MG63 (cell line): Measurements from ENCODE around the gene ZNRF3. TPM values are rescaled to one million over a fixed set of nuclear protein-coding genes. Genes with fewer than 3 reads are reported as not detected.

Experiments used
- DNase-seq: peaks from one replicate; pipeline ENCODE4 v3.0.0-alpha.2; 2020
- H3K27me3 ChIP-seq: fragments of 250-450 bp; sonication (Bioruptor Pico); 2 replicates; pipeline ENCODE4 v1.5.1; 2020; ENCODE audit warnings: mild to moderate bottlenecking, moderate library complexity
- H3K36me3 ChIP-seq: fragments of 250-450 bp; sonication (Bioruptor Pico); 2 replicates; pipeline ENCODE4 v1.5.1; 2020; ENCODE audit warnings: mild to moderate bottlenecking, moderate library complexity
- H3K4me3 ChIP-seq: fragments of 250-450 bp; sonication (Bioruptor Pico); 2 replicates; pipeline ENCODE4 v1.5.1; 2020; ENCODE audit warnings: mild to moderate bottlenecking, moderate library complexity
- H3K9me3 ChIP-seq: fragments of 250-450 bp; sonication (Bioruptor Pico); 2 replicates; pipeline ENCODE4 v1.5.1; 2020; ENCODE audit warnings: mild to moderate bottlenecking, moderate library complexity
- total RNA-seq: library from RNA; depleted of rRNA; stranded (reverse); fragments of >200 nt; shearing (Covaris generic); gene quantifications from 2 replicates; pipeline ENCODE4 v1.2.3, GENCODE V29; 2014; ENCODE audit warnings: low replicate concordance

Gene ZNRF3
- total RNA-seq, 1 experiment from 2014 or later: 2.1 TPM

DNA sequence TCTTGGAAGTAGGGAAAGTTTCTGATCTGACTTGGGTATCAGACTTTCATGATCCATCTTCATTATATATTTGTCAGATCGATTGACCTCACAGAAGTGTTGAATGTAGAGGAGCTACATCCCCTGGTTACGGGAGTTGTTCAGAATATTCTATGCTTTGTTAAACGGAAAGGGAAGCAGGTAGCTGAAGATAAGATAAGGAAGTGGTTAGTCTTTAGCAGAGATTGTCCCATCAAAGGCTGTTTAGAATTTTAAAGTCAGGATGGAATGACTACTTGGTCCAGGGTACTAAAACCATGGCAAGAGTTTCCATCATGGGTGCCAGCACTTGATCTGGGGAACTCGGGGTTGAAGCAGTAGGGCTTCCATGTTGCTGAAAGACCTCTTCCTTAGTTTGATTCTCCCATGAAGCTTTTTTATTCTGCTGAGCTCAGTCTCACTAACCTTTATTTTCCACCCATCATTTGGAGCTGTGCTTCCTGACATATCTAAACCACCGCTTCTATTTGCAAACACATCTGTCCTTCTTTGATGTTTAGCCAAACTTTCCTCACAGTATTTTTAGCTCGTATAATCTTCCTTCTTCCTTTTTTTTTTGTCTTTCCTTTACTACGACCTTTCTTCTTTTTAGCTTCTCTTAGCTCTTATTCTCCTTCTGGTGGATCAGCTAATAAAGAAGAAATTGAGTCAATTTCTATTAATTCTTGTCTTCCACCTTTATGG is 182.3 kb downstream of the ZNRF3 start:
- Histone ChIP-seq H3K4me3 (no peak overlapping the region), H3K36me3 (no peaks in the 10 kb centered on the region), H3K27me3 (no peaks in the 10 kb centered on the region), H3K9me3 (no peaks in the 10 kb centered on the region)
- DNase-seq: no peak

GRCh38 chr22:29069463-29069862 is 186.1 kb downstream of the ZNRF3 start:
- no peaks in the 10 kb centered on the region for H3K36me3 ChIP-seq
- H3K27me3 ChIP-seq: peaks cover 8% of the 10 kb centered on the region; the same call in 1 of the 2 replicates
- no peaks in the 10 kb centered on the region for H3K9me3 ChIP-seq
- H3K4me3 ChIP-seq: no peak overlapping the region
- DNase-seq: no peak

DNA sequence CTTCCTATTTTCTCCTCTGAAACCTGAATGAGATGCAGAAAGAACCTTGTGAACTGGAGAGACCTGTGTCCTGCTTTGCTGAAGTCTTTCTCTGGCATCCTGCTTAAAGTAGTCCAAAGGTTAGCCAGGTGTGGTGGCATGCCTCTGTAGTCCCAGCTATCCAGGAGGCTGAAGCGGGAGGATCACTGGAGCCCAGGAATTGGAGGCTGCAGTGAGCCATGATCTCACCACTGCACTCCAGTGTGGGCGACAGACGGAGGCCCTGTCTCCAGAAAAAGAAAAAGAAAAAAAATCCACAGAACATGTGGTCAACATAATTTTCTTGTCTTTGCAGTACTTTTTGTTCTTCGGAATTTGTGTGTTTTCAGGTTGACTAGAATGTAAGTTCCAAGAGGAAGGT is 187.1 kb downstream of the ZNRF3 start:
- H3K36me3 ChIP-seq: no peaks in the 10 kb centered on the region
- DNase-seq: no peak
- no peaks in the 10 kb centered on the region for H3K9me3 ChIP-seq
- peaks cover 8% of the 10 kb centered on the region; the same call in 1 of the 2 replicates for H3K27me3 ChIP-seq
- no peak overlapping the region for H3K4me3 ChIP-seq

- Histone ChIP-seq H3K4me3 (no peak overlapping the region), H3K36me3 (no peaks in the 10 kb centered on the region), H3K27me3 (peaks cover 8% of the 10 kb centered on the region; the same call in 1 of the 2 replicates), H3K9me3 (no peaks in the 10 kb centered on the region)
- DNase-seq: no peak
These were observed 188.1 kb downstream of the ZNRF3 start for GRCh38 chr22:29071261-29072045.

GRCh38 chr22:29072193-29072978 is 189.0 kb downstream of the ZNRF3 start:
- Histone ChIP-seq H3K4me3 (peak overlapping the region; percentile 60), H3K36me3 (no peaks in the 10 kb centered on the region), H3K27me3 (peaks cover 8% of the 10 kb centered on the region; the same call in 1 of the 2 replicates), H3K9me3 (no peaks in the 10 kb centered on the region)
- peak; percentile 72 for DNase-seq

DNA sequence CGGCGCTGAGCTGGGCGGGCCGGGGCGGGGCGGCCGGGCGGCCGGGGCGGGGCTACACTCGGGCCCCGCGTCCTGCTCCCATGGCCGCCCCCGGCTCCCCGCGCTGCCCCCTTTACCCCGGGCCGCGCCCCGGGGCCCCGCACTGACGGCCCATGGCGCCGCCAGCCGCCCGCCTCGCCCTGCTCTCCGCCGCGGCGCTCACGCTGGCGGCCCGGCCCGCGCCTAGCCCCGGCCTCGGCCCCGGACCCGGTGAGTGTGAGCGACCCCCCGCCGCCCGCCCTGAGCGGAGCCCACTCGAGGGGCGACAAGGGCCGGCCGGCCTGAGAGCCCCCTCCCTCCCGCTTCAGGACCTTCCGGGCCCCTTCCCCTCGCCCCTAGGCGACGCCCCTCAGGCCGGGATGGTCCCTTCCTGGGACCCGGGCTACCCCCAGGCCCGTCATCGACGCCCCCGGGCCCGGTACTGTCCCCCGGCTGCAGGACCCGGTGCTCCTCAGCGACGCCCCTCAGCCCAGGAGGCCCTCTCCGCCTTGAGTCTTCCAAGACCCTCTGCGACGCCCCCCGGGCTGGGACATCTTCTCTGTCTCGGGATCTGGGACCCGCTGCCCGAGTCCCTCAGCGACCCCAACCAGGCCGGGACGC is 189.7 kb downstream of the ZNRF3 start, which contains the start of gene KREMEN1:
KREMEN1 (plus strand) TSS at position 57 of the 639 bp plus-strand sequence; CDS start at position 153, 96 bp downstream.
- H3K36me3 ChIP-seq: no peaks in the 10 kb centered on the region
- DNase-seq: no peak

GRCh38 chr22:29073618-29074275 is 190.4 kb downstream of the ZNRF3 start:
- DNase-seq: no peak
- no peaks in the 10 kb centered on the region for H3K9me3 ChIP-seq
- peak overlapping the region; percentile 42 for H3K4me3 ChIP-seq
- peaks cover 8% of the 10 kb centered on the region; the same call in 1 of the 2 replicates for H3K27me3 ChIP-seq
- H3K36me3 ChIP-seq: no peaks in the 10 kb centered on the region

More for the DNA sequence above, 189.7 kb downstream of the ZNRF3 start, which contains the start of gene KREMEN1:
- no peaks in the 10 kb centered on the region for H3K9me3 ChIP-seq
- peak within 1 kb of the TSS; percentile 60 for H3K4me3 ChIP-seq
- H3K27me3 ChIP-seq: peaks cover 8% of the 10 kb centered on the region; the same call in 1 of the 2 replicates

DNA sequence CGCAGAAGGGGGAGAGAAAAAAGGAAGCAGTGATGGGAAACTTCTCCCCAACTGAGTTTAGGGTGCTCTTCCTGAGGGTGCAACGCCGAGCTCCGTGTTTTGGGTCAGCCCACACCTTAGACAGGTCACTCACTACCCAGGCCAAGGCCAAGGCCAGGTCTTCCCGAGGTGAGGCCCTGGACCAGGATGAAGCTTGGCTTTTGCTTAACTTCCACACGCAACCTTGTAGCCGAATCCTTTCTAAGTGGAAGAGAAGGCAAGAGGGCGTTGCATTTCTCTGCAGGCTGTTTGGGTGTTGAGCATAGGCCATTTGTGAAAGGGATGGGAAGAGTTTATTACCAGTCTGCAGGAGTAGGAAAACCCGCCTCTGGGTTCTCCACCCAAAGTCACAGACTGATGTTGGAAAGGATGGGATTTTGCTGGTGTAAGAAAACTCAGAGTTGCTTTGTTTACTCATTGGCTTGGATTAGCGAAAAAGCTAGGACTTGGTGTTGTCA is 191.0 kb downstream of the ZNRF3 start:
- peaks cover 8% of the 10 kb centered on the region; the same call in 1 of the 2 replicates for H3K27me3 ChIP-seq
- no peaks in the 10 kb centered on the region for H3K9me3 ChIP-seq
- no peak overlapping the region for H3K4me3 ChIP-seq
- DNase-seq: no peak
- H3K36me3 ChIP-seq: no peaks in the 10 kb centered on the region

GRCh38 chr22:29078036-29078868 is 194.9 kb downstream of the ZNRF3 start:
- DNase-seq: no peak
- no peaks in the 10 kb centered on the region for H3K36me3 ChIP-seq
- H3K4me3 ChIP-seq: no peak overlapping the region
- H3K27me3 ChIP-seq: peaks cover 8% of the 10 kb centered on the region; the same call in 1 of the 2 replicates
- H3K9me3 ChIP-seq: no peaks in the 10 kb centered on the region

- Histone ChIP-seq H3K4me3 (no peak overlapping the region), H3K27me3 (0 out of 2 replicates have a peak, but pooled peaks cover 2% of the 10 kb centered on the region), H3K36me3 (no peaks in the 10 kb centered on the region), H3K9me3 (no peaks in the 10 kb centered on the region)
- no peak for DNase-seq
These were observed 195.5 kb downstream of the ZNRF3 start for GRCh38 chr22:29078869-29079207.

DNA sequence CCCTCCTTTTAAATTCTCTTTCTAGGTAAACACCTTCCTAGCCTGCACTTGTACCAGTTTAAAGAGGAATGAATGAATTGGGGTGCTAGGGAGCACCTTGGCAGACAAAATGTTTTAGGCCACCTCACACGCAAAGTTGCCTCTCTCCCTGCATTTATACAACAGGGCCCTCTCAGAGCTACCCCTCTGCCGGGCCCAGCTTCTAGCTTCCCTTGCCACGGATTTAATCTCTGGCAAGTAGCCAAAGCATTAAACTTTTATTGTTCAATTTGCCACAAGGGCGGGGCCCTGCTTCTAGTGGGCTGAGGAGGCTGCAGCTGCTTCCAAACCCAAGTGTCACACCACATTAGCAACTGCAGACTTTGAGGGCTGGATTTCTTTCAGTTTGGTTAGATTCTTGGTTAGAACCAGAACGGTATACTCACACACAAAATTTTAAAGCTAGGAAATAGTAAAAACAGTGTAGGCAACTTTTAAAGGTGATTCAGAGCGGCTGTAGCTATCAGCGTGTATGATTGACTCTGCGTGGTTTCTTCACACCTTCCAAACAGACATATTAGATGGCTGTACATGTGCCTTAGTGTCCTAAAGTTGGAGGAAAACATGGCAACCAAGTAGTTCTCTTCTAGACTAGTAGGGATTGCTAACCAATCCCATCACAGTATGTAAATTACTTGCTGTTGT is 196.0 kb downstream of the ZNRF3 start:
- Histone ChIP-seq H3K36me3 (no peaks in the 10 kb centered on the region), H3K27me3 (no peaks in the 10 kb centered on the region), H3K4me3 (no peak overlapping the region), H3K9me3 (no peaks in the 10 kb centered on the region)
- no peak for DNase-seq

DNA sequence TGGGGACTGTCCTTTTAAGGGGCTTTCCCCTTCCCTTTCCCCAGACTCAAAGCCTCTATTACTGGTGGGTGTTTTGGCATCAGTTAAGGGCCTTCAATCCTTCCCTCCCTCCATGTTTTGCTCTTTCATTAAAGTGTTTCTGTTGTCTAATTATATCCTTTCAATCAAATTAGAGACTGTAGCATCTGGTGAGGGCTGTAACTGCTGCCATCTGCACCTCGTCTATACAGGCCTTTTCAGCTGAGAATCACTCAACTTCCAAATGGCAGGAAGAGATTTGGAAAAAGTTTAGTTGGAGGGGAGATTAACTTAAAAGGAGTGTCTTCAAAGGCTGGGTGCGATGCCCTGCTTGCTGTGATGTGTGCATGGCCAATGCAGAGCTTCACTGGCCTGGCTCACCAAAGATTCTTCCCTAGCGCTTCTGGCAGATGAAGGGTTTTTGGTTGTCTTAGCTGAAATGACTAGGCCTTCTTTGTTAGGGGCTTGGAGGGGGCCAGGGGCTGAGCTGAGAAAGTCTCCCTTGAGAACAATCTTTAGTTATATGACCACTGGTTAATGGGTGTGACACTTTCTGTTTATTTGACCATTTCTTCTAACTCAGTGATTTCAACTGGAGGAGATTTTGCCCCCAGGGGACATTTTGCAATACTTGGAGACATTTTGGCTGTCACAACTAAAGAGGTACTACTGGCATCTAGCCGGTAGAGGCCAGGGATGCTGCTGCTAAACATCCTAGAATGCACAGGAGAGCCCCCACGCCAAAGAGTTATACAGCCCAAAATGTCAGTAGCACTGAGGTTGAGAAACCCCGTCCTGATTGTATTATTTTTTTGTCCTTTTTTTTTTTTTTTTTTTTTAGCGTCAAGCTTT is 197.0 kb downstream of the ZNRF3 start:
- no peaks in the 10 kb centered on the region for H3K27me3 ChIP-seq
- no peaks in the 10 kb centered on the region for H3K9me3 ChIP-seq
- no peak overlapping the region for H3K4me3 ChIP-seq
- no peaks in the 10 kb centered on the region for H3K36me3 ChIP-seq
- DNase-seq: no peak

- H3K4me3 ChIP-seq: no peak overlapping the region
- H3K36me3 ChIP-seq: no peaks in the 10 kb centered on the region
- DNase-seq: no peak
- H3K27me3 ChIP-seq: no peaks in the 10 kb centered on the region
- H3K9me3 ChIP-seq: no peaks in the 10 kb centered on the region
These were observed 198.3 kb downstream of the ZNRF3 start for GRCh38 chr22:29081517-29082236.
